HG02588 (cell line): ENCODE data around the gene MARCHF10.
A peak's percentile ranks its signal among the peaks of the same experiment; 100 is the strongest.

Experiments used
- ATAC-seq: cut with Tn5 transposase; IDR thresholded peaks from one replicate; pipeline ENCODE4 v1.9.1; 2021; ENCODE audit warnings: mild to moderate bottlenecking, moderate library complexity; ENCODE audit not compliant: unreplicated experiment

Gene MARCHF10

DNA sequence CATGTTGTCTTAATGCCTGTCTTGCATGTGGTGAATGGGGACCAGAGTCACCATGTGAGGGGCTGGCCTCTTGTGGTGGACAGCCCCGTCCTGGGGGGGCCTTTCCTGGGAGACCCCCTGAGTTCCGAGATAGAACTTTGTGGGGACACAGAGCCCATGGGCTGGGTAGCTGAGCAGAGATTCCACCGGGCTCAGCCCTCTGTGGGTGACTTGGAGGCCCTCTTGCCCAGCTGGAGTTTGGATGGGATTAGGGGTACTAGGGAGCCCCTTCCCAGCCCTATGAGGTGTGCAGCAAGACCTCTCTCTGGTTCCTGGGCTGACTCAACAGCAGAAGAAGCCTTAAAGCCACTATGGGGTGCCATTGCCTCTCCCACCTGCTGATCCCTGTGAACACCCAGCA is 142.5 kb downstream of the MARCHF10 start:
- no peak for ATAC-seq

DNA sequence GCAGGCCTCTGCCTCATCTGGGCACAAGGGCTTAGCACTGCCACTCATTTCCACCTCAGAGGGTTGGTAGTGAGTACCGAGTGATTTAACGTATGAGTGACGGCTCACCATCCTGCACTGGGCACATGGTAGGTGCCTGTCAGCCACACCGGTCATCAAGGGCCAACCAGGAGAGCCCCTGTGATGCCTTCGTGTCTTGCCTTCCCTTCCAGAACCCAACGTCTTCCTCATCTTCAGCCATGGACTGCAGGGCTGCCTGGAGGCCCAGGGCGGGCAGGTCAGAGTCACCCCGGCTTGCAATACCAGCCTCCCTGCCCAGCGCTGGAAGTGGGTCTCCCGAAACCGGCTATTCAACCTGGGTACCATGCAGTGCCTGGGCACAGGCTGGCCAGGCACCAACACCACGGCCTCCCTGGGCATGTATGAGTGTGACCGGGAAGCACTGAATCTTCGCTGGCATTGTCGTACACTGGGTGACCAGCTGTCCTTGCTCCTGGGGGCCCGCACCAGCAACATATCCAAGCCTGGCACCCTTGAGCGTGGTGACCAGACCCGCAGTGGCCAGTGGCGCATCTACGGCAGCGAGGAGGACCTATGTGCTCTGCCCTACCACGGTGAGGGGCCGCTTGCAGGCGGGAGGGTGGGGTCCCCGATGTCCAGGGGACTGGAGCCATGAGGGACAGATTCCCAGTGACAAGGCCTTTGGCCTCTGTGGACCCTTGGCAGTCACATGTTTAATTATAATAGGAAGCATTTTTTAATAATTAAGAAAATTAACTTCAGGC is 143.6 kb downstream of the MARCHF10 start:
- ATAC-seq: no peak

DNA sequence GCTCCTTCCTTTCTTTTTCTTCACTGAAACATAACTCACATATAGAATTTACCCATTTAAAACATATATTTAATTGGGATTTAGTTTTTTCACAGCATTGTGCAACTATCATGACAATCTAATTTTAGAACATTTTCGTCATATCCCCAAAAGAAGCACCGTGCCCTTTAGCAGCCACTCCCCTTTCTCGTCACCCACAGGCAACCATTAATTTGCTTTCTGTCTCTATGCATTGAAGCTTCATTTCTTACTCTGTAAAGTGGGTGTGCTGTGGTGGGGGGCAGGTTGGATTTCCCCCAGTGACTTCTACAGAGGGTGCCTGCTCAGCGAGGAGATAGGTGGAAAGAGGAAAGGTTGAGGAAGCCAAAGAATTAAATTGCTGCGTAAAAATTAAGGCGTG is 144.8 kb downstream of the MARCHF10 start:
- ATAC-seq: no peak

DNA sequence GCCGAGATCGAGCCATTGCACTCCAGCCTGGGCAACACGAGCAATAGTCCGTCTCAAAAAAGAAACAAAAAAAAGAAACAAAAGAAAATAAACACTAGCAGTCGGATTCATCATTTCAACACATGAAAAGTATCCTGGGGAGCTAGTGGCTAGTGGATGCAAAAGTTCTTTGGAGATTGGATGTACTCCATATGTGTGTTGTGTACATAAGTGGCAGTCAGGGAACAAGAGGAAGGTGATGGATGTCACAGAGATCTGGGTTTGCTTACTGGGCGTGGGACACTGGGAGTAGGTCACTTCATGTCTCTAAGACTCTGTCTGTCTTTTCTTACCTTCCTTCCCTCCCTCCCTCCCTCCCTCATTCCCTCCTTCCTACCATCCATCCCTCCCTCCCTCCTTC is 145.3 kb downstream of the MARCHF10 start:
- no peak for ATAC-seq

DNA sequence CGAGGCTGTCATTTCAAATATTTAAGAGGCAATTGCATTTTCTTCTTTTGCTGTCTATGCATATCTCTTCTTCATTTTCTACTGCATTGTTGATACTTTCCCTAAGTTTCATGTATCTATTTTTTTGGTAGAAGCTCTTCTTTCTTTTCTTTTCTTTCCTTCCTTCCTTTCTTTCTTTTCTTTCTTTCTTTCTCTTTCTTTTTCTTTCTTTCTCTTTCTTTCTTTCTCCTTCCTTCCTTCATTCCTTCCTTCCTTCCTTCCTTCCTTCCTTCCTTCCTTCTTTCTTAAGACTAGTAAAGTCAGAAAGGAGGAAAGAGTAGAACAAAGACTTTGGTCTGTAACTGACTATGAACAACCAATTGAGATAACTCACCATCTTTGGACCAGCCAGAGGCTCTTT is 146.8 kb downstream of the MARCHF10 start:
- no peak for ATAC-seq

DNA sequence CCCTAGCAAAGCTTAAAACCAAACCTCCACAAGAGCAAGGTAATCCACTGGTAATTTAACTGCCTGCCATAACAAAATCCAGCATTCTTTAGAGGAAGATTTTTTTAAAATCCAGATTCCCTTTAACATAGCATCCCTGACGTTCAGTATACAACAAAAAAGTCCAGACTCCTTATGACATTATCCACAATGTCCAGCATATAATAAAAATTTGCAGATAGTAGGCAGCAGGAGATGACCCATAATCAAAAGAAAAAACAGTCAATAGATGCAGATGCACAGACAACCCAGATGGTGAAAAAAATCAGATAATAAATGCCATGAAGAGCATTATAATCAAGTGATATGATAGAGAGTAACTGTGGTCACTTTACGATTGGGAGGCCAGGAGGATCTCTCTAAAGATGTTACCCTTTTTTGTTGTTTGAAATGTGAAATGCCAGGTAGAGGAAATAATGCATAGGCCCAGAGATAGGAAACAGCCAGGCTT is 147.4 kb downstream of the MARCHF10 start:
- ATAC-seq: no peak

DNA sequence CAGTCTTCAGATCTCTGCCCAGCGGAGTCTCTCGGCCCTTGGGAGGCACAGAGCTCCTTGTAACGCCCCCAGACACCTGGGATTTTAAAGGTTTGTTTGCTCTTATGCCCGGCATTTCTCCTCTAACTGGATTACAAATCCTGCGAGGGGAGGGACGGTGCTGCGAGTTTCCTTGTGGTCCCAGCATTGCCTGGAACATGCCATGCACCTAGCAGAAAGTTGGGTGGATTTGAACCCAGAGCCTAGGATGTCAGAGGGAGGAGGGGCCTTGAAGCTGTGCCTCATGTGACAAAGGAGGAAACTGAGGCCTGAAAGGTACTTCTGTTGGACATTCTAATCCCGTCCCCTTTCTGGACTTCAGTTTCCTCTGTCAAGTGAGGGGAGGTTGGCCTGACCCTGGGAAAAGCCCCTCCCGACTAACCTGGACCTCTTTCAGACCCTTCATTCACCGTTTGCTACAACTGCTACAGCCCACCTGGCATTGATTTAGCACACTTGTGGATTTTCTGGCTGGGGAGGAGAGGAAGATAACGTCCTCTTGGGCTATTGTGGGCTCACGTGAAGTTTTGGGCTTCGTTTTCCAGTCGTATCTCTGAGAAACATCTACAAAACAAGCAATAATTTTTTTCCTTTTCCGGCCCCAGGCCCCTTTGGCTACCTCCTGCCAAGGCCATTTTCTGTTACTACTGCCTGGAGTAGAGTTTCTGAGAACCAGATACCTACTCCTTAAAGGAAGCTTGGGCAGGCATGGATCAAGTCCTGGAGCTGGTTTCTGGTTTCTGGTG is 149.8 kb downstream of the MARCHF10 start:
- ATAC-seq: no peak

DNA sequence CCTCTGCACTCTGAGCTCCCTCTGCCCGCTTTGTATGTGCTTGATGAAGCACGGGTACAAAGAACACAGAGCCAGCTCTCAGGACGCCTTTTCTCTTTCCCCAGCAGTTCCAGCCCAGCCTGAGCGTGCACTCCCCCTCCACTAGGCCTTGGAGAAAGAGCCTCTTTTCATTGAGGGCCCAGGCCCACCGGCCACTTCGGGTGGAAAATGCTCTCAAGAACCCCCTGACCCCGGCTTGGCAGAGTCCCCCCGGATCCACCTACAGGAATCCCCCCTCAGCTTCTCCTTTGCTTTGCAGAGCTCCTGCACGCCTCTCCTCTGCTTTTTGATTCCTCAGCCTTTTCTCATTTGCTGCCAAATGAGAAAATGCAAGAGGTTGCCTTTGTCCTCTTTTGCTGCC is 150.4 kb downstream of the MARCHF10 start:
- no peak for ATAC-seq

DNA sequence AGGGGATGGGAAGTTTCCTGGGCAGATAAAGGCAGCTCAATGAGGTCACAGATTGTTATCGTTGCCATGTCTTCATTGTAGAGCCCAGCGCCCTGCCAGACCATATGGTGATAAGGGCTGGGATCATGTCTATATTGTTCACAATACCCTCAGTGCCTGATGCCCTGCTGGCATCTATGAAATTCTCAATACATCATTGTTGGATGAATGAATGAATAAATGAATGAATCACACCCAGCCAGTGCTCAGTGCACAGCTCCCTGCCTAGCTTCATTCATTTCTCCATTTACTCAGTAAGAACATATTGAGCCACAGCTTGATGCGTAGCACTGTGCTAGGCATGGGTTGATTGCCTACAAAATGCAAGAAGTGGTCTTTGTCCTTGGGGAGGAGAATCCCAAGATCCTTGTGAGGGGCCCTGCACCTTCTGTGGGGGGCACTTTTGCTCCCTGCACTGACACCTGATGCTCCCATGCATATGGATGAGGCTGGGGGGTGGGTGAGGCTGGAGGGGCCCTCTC is 150.9 kb downstream of the MARCHF10 start:
- ATAC-seq: no peak

DNA sequence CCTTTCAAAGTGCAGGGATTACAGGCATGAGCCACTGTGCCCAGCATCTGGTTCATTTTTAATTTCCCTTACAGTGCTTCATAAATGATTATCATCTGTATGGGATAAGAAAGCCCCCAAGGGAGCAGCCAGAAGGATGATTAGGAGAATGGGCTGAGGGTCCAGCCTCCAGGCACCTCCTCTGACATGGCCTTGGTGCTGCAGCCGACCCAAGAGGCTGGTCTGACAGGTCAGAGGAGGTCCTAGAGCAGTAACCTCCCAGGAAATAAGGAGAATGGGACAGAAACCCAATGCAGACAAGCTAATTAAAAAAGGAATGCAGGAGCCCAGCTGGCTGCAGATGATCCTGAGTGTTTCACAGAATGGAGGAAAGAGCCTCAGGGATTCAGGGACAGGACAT is 151.7 kb downstream of the MARCHF10 start:
- no peak for ATAC-seq

DNA sequence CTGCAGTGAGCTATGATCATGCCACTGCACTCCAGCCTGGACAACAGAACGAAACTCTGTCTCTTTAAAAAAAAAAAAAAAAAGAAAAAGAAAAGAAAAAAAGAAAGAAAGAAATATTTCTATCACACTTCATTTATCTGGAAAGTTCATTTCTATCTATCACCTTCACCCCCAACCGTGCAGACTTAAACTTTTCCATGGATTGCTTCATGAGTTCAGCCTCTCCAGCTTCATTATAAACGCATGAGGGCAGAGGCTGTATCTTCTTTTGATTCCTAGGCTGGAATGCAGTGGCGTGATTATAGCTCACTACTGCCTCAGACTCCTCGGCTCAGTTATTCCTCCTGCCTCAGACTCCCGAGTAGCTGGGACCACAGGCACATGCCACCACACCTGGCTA is 152.5 kb downstream of the MARCHF10 start:
- ATAC-seq: no peak

DNA sequence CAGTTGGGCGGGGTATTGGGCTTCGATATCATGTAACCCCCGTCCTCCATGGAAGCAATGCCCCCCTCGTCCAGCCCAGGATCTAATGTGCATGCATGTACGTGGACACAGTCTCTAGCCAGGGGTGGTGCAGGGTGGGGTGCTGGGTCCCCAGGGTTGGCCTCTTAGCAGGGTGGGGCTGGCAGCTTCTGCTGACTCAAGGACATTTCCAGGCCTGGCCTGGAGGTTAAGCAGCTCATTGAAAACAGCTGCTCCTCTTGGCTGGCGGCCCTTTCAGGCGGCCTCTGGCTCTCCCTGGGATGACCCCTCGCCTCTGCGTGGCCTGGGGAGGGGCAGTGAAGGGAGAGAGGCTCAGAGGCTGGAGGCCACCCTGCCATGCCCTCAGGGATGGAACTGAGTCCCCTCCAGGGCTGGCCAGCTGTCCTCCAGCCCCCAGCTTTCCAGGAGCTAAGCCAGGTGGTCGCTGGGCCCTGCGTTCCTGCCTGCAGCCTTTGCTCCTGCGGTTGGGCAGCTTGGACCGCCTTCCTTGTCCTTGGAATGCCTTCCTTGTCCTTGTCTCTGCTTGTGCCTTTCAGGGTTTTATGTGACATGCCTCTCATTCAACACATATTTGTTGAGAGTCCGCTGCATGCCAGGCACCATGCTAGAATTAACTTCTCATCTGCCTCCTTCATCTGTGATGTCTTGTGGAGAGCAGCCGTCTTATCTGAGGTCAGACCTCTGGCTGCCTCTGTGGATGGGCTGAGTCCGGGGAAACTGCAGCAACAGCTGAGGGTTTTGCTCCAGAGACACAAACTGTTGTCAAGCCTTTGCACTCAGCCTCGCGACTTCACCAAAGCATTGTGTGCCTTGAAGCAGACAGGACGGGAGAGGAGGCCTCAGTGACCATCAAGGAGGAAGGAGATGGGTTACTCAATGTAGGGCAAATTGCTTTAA is 154.0 kb downstream of the MARCHF10 start:
- no peak for ATAC-seq

DNA sequence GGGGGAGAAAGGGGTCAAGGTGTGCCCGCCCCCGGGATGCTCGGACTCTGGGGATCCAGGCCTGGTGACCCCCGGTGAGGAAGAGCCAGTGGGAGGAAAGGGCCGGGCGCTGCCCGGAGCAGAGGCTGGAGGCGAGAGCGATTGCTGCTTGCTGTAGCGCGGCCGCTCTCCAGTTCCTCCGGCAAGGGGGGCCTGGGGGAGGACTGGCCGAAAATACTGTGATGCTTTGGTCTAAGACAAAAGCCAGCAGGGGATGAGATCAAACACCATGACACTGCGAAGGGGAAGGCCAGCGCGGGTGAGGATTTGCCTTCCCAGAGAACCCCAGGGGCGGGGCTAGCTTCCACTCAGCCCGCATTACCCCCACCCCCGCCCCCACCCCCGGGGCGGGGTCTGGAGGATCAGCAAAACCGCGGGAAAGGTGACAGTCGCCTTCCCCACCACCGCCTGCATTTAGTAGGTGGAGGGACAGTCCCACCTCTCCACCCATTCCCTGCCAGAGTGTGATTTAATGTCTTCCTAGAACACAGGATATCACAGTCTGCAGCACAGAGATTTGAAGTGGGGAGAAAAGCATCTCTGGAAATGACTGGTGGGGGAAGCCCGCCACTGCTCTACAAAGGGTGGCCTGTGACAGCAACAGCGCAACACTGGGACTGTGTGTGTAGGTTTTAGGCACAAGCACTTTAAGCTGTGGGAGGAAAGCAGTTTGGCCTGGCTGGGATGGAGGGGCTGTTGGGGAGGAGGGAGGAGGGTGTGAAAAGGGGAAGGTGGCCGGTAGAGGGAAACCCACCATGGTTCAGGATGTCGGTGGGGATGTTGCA is 154.9 kb downstream of the MARCHF10 start:
- ATAC-seq: peak; percentile 83

DNA sequence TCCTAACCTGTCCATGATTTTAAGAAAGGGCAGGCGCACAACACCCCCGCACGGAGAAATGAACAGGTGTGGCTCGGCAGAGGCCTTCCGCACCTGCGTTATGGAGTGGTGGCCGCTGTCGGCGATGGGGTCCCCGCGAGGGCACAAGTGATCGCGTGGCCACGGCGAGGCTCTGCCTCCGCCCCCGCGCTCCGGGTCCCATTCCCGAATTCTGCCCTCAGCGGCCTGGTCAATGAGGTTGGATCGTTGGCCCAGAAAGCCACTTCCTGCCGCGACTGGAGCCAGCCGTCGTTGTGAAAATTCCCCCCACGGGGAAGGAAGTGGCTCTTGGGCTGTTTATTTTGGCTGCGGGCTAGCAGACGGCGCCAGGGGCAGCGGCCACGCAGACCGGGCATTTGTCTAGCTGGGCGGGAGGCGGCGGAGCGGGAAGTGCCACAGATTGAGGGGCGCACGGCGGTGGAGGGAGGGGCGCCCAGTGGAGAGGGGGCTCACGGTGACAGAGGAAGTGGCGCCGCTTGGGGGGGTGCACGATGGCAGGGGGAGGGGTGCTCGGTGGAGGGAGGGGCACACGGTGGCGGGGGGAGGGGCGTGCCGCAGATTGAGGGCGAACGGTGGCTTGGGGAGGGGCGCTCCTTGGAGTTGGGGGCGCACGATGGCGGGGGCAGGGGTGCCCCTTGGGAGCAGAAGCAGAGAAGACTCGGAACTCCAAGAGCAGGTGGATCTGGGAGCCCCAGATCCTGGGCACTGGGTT is 155.7 kb downstream of the MARCHF10 start:
- ATAC-seq: no peak
